ENCODE data around the gene SENP8. TPM values are rescaled to one million over a fixed set of nuclear protein-coding genes. Genes with fewer than 3 reads are reported as not detected.

The SENP8 gene
- total and polyA plus RNA-seq, 12 donors = 1.8 to 8.8 (median 6.6) TPM

GRCh38 chr15:72162569-72162968 lies 44.4 kb downstream of the SENP8 start:
- H3K27ac ChIP-seq = no peak overlapping the region
- WGBS, 2 donors = 93 to 94% methylated on average over 5 of the region's 5 CpGs
- no peaks in the 10 kb centered on the region for H3K9me3 ChIP-seq
- peaks cover 0 to 5% (median 0%) of the 10 kb centered on the region in 7 donors for H3K27me3 ChIP-seq
- no peak for TF ChIP-seq CTCF (IDR thresholded peaks at IDR 0.05)
- intact Hi-C loops (cut with DNase I) = no loop called here
- no peaks in the 10 kb centered on the region for H3K36me3 ChIP-seq
- no peak for ATAC-seq
- no peak overlapping the region for H3K4me3 ChIP-seq
- no peak for DNase-seq
- no peaks in the 10 kb centered on the region for H3K4me1 ChIP-seq

GRCh38 chr15:72163719-72164118 lies 45.5 kb downstream of the SENP8 start:
- no peak overlapping the region for H3K27ac ChIP-seq
- peaks cover 0 to 9% (median 4%) of the 10 kb centered on the region in 9 donors for H3K4me1 ChIP-seq
- DNase-seq (no peak), ATAC-seq (no peak)
- no peaks in the 10 kb centered on the region for H3K9me3 ChIP-seq
- no peaks in the 10 kb centered on the region for H3K36me3 ChIP-seq
- H3K4me3 ChIP-seq = no peak overlapping the region
- intact Hi-C loops (cut with DNase I) = no loop called here
- TF ChIP-seq CTCF (IDR thresholded peaks at IDR 0.05) = no peak
- WGBS, 2 donors = 83 to 84% methylated on average over 4 of the region's 4 CpGs
- peaks cover 0 to 5% (median 0%) of the 10 kb centered on the region in 7 donors for H3K27me3 ChIP-seq

GRCh38 chr15:72166716-72167417 lies 48.7 kb downstream of the SENP8 start:
- Histone ChIP-seq H3K27me3 (peaks cover 0 to 5% (median 0%) of the 10 kb centered on the region in 7 donors), H3K4me3 (no peak overlapping the region), H3K4me1 (peaks cover 0 to 13% (median 4%) of the 10 kb centered on the region in 9 donors), H3K9me3 (no peaks in the 10 kb centered on the region), H3K27ac (no peak overlapping the region), H3K36me3 (no peaks in the 10 kb centered on the region)
- DNase-seq (no peak), ATAC-seq (no peak)
- TF ChIP-seq CTCF (IDR thresholded peaks at IDR 0.05) = no peak
- 91 to 96% methylated on average over 5 of the region's 5 CpGs for WGBS, 2 donors
- intact Hi-C loops (cut with DNase I) = no loop called here

- Histone ChIP-seq H3K36me3 (no peaks in the 10 kb centered on the region), H3K27me3 (peaks cover 0 to 5% (median 0%) of the 10 kb centered on the region in 7 donors), H3K4me1 (peaks cover 0 to 13% (median 4%) of the 10 kb centered on the region in 9 donors), H3K4me3 (no peak overlapping the region), H3K9me3 (no peaks in the 10 kb centered on the region), H3K27ac (no peak overlapping the region)
- 76% methylated on average over 6 of the region's 6 CpGs for WGBS, 2 donors
- intact Hi-C loops (cut with DNase I) = no loop called here
- no peak for TF ChIP-seq CTCF (IDR thresholded peaks at IDR 0.05)
- no peak for ATAC-seq
- DNase-seq = no peak
Observed at GRCh38 chr15:72167445-72167844, 49.2 kb downstream of the SENP8 start.
